SHP77 treated with DMSO at 0.1 percent for 48 hours (cell line): Measurements from ENCODE around the gene CCL7.

ENCODE experiments used
- DNase-seq: peaks from one replicate; lab custom pipeline; 2025; lab: John Stamatoyannopoulos, UW

Gene CCL7

GRCh38 chr17:34287875-34288274 lies 17.9 kb downstream of the CCL7 start:
- no peak for DNase-seq

GRCh38 chr17:34290586-34290985 lies 20.6 kb downstream of the CCL7 start:
- no peak for DNase-seq

GRCh38 chr17:34291721-34292348 lies 21.8 kb downstream of the CCL7 start:
- no peak for DNase-seq

GRCh38 chr17:34299027-34299426 lies 29.0 kb downstream of the CCL7 start:
- DNase-seq: no peak

- no peak for DNase-seq
Measured at GRCh38 chr17:34299956-34300577, 30.0 kb downstream of the CCL7 start.

- no peak for DNase-seq
Measured at GRCh38 chr17:34300652-34301370, 30.8 kb downstream of the CCL7 start.

- DNase-seq: no peak
Measured at GRCh38 chr17:34301986-34302385, 32.0 kb downstream of the CCL7 start.

GRCh38 chr17:34302636-34303035 lies 32.6 kb downstream of the CCL7 start:
- DNase-seq: no peak

GRCh38 chr17:34303606-34304005 lies 33.6 kb downstream of the CCL7 start:
- DNase-seq: no peak

GRCh38 chr17:34305061-34305460 lies 35.0 kb downstream of the CCL7 start:
- DNase-seq: no peak

GRCh38 chr17:34305606-34306005 lies 35.6 kb downstream of the CCL7 start:
- DNase-seq: no peak

GRCh38 chr17:34306466-34306865 lies 36.4 kb downstream of the CCL7 start:
- DNase-seq: no peak

- DNase-seq: no peak
Measured at GRCh38 chr17:34307110-34307509, 37.1 kb downstream of the CCL7 start.

GRCh38 chr17:34308371-34308770 lies 38.4 kb downstream of the CCL7 start:
- DNase-seq: no peak

- no peak for DNase-seq
Measured at GRCh38 chr17:34311291-34311690, 41.3 kb downstream of the CCL7 start.

GRCh38 chr17:34312080-34312479 lies 42.1 kb downstream of the CCL7 start:
- no peak for DNase-seq

- DNase-seq: no peak
Measured at GRCh38 chr17:34313164-34313563, 43.1 kb downstream of the CCL7 start.

GRCh38 chr17:34314279-34314678 lies 44.3 kb downstream of the CCL7 start:
- DNase-seq: no peak

- no peak for DNase-seq
Measured at GRCh38 chr17:34318474-34318873, 48.5 kb downstream of the CCL7 start.

- no peak for DNase-seq
Measured at GRCh38 chr17:34319039-34319483, 49.0 kb downstream of the CCL7 start, which contains the start of gene CCL8. Gene CCL8 (plus strand): TSS chr17:34319435. CDS start chr17:34319502, 67 bp downstream.
